Stimulated activated CD4-positive, alpha-beta T cell treated with anti-CD3 and anti-CD28 coated beads, Interleukin-1b, Interleukin-23, amount 100 ng/mL, for 48 hours (primary cell): ENCODE measurements around the gene BCL2.

ENCODE experiments used
- DNase-seq: peaks from one replicate; pipeline ENCODE4 v3.0.0-alpha.2; 2020

BCL2 gene

GRCh38 chr18:63074981-63075404, 244.6 kb downstream of the BCL2 start:
- peak; percentile 55 for DNase-seq

- DNase-seq, result peak; percentile 15
These were observed 246.1 kb downstream of the BCL2 start for GRCh38 chr18:63073481-63073880.
